ENCODE data around the gene DTX1. TPM values are rescaled to one million over a fixed set of nuclear protein-coding genes. Genes with fewer than 3 reads are reported as not detected.

DTX1 gene
- total and polyA plus RNA-seq, 2 donors (not counting 3 experiments of a cell fraction or from before 2014, with no cell fraction given): 0.06 to 0.22 TPM

DNA sequence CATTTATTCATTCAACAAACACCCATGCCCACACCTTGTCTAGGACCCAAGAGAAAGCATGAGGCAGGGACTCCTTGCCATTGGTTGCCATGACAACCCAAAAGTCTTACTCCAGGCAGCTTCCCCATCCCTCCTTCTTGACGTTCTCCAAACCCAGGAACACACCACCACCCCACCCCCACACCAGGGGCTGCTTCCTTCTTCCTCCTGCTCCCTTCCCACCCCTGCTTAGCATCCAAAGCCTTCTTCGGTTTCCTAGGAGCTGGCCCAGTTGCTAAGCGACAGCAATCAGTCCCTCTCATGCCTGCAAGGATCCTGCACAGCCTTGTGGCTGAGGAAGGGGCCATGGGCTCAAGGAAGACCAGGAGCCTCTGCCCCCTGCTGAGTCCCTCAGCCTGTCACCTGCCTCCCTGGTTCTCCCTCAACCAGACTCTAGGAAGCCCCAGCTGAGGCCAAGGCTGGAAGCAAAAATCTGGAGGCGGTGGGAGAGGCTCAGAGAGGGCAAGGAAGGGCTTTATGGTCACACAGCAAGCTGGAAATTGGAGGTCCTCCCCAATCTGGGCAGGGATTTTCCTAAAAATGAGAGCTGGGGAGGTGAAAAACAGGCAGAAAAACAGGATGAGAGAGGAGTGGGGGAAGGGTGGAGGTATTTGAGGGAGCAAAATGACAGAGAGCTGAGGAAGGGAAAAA, 63.6 kb downstream of the DTX1 start:
- dilution Hi-C loops (cut with MboI; ENCODE audit: extremely low pct_ligation_motif_present, low sequenced_read_pairs) (no loop called here), intact Hi-C loops (cut with micrococcal nuclease) (no loop called here)
- POLR2A ChIA-PET: no interaction called here
- no TSS peak for BruUV-seq (replicated peaks)
- no peak for FAIRE-seq
- no peak for DNase-seq (ENCODE audit: low read depth, low spot score)
- no peaks in the 10 kb centered on the region for H3K9me1 ChIP-seq (replicated peaks; ENCODE audit: control insufficient read depth, extremely low read depth, insufficient read depth, low read length)
- no peak overlapping the region for H3K9ac ChIP-seq (replicated peaks; ENCODE audit: extremely low read depth, insufficient read depth, low read length)
- H3K4me3 ChIP-seq (replicated peaks in 1 of 3; ENCODE audit: insufficient read depth in 1 of 3, low read depth in 1 of 3, low read length in 3 of 3): no peak overlapping the region
- TF ChIP-seq EZH2 (IDR thresholded peaks at IDR 0.05; ENCODE audit: borderline replicate concordance, low read depth, low read length, severe bottlenecking) (no peak), JUN (IDR thresholded peaks at IDR 0.05; ENCODE audit: borderline replicate concordance, insufficient read depth, insufficient read length, low read depth) (no peak), FOS (IDR thresholded peaks at IDR 0.05; ENCODE audit: borderline replicate concordance, insufficient read depth, low read length) (no peak)
- TF ChIP-seq, protein P1, sequence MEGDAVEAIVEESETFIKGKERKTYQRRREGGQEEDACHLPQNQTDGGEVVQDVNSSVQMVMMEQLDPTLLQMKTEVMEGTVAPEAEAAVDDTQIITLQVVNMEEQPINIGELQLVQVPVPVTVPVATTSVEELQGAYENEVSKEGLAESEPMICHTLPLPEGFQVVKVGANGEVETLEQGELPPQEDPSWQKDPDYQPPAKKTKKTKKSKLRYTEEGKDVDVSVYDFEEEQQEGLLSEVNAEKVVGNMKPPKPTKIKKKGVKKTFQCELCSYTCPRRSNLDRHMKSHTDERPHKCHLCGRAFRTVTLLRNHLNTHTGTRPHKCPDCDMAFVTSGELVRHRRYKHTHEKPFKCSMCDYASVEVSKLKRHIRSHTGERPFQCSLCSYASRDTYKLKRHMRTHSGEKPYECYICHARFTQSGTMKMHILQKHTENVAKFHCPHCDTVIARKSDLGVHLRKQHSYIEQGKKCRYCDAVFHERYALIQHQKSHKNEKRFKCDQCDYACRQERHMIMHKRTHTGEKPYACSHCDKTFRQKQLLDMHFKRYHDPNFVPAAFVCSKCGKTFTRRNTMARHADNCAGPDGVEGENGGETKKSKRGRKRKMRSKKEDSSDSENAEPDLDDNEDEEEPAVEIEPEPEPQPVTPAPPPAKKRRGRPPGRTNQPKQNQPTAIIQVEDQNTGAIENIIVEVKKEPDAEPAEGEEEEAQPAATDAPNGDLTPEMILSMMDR (IDR thresholded peaks at IDR 0.05; ENCODE audit: extremely low read depth in 1 of 2, insufficient read depth in 1 of 2, low read depth in 1 of 2, low read length in 2 of 2): no peak
- TF ChIP-seq, protein P2, sequence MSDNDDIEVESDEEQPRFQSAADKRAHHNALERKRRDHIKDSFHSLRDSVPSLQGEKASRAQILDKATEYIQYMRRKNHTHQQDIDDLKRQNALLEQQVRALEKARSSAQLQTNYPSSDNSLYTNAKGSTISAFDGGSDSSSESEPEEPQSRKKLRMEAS (IDR thresholded peaks at IDR 0.05; ENCODE audit: insufficient read depth, insufficient read length): no peak
- H3K27ac ChIP-seq (ENCODE audit: insufficient read depth, low read depth, low read length): no peak overlapping the region
- H3K36me3 ChIP-seq (ENCODE audit: control insufficient read depth in 2 of 2, extremely low read depth in 1 of 2, insufficient read depth in 2 of 2, low read length in 2 of 2): no peaks in the 10 kb centered on the region
- no peaks in the 10 kb centered on the region for H3K79me2 ChIP-seq (ENCODE audit: control insufficient read depth, insufficient read depth, low read length)
- H3K9me3 ChIP-seq (replicated peaks; ENCODE audit: control insufficient read depth, insufficient read depth, low read length): no peaks in the 10 kb centered on the region
- H3K4me1 ChIP-seq (ENCODE audit: control insufficient read depth, extremely low read depth, insufficient read depth, low read length): no peaks in the 10 kb centered on the region
- H2AFZ ChIP-seq (ENCODE audit: low read depth, low read length): no peak overlapping the region
- no peaks in the 10 kb centered on the region for H3K27me3 ChIP-seq (ENCODE audit: control insufficient read depth in 2 of 2, insufficient read depth in 2 of 2, low read length in 2 of 2)
- CTCF ChIA-PET: interaction anchor here (1.5 kb wide), 1 partner anchor 127 kb away, joined by 5 read pairs; no protein-coding TSS in a partner anchor
- H3K4me2 ChIP-seq (ENCODE audit: insufficient read depth, low read length): no peak overlapping the region
- no peaks in the 10 kb centered on the region for H4K20me1 ChIP-seq (replicated peaks; ENCODE audit: control insufficient read depth, extremely low read depth, insufficient read depth, low read length)
